CD4-positive, alpha-beta T cell treated with Interleukin-4 for 1 hour (primary cell): ENCODE data around the gene POLR1A.

Source experiments
- DNase-seq, 2 donors: peaks; one replicate each; pipeline ENCODE4 v3.0.0-alpha.2; 2020 to 2022

POLR1A gene

GRCh38 chr2:86056590-86057331 is 48.9 kb downstream of the POLR1A start:
- DNase-seq, result no peak

DNA sequence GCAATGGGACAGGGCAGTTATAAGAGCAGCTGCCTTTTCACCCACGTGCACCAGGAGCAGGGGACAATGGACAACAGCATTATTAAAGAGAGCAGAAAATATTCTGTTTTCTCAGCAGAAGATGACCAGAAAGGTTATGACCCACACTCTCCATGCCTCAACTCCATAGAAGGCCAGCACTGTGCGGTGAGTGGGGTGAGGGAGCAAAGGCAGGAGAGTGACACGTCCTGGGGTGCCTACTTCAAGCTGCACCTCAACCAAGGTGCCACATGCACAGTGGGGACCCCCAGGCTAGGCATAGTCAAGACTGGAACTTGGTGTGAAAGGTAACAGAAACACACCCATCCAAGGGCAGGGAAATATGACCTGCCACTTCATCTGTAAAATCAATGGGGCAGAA is 50.4 kb downstream of the POLR1A start:
- no peak for DNase-seq

DNA sequence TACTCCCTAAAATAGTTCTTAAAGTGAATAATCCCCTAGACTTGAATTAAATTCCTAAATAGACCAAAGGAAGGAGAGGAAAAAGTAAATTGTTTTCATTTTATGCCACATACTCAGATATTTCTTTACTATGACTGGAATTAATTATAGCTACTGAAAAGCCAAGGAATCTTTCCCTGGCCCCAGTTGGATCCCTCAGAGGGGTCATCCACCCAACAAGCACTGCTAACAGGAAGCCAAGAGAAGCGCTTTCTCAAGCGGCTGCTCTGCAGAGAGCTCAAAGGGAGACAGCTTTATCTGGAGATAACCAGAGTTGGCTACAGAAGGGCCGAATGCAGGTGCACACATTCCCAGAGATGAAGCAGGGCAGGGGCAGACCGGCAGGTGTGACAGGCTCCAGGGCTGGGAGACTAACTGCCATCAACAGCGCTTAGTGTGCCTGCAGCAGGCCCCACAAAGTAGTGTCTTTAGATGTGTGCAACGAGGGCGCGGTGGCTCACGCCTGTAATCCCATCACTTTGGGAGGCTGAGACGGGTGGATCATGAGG is 51.1 kb downstream of the POLR1A start:
- DNase-seq, result no peak

GRCh38 chr2:86053166-86053565 is 52.5 kb downstream of the POLR1A start:
- no peak for DNase-seq

DNA sequence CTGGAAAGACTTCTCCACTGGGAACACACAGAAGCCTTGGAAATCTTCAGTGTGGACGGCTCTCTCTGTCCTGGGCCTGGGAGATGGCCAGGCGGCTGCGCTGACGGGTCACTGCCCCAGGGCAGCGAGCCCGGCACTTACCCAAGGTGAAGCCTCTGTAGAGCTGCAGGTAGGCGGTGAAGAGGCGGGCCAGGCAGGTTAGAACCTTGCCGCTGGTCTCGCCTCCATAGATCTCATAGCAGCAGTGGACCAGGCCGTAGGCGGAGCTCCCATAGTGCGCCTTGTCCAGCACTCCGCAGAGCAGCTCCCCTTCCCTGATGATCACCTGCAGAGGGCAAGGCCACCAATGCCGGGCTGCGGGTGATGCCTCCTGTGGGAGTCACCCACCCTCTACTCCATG is 53.0 kb downstream of the POLR1A start:
- no peak for DNase-seq

DNA sequence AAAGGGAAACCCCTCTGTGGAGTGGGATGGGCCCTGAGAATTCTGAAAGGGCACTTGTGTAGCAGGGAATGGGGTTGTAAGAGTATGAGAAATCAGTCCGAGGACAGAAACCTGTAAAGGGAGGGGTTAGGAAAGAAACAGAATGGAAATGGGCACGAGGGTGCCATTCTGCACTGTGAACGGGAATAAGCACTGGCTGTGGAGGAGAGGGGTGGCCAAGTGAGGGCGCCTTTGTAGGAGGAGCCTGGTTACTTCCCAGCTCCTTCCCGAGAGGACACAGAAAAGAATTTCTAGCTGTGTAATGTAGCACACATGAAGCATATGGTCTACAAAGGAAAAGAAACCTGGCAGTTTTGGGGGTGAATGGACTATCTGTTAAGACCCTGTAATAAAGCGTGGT is 53.4 kb downstream of the POLR1A start:
- DNase-seq, result no peak

- DNase-seq, result no peak
Observed at GRCh38 chr2:86050301-86050700, 55.4 kb downstream of the POLR1A start.

- no peak for DNase-seq
Observed at GRCh38 chr2:86049529-86049928, 56.2 kb downstream of the POLR1A start.

DNA sequence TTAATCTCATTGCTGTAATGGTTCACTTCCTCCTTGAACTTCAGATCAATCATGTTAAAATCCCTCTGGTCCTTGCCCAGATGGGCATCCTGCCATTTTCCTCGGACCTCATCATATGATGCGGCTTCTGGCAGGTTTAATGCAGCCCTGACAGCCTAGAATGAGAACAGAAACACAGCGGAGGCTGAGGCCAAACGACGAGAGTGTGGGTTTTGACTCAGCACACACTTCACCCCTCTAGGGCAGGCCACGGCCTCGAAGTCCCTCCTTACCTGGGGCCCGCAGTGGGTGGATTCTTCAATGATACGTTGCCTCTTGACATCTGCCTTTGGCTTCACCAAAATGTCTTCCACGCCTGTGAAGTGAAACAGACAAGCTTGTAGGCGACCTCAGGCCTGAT is 56.8 kb downstream of the POLR1A start:
- DNase-seq, result no peak

GRCh38 chr2:86048383-86048701 is 57.3 kb downstream of the POLR1A start:
- no peak for DNase-seq

- DNase-seq, result no peak
Observed at GRCh38 chr2:86047575-86048382, 57.9 kb downstream of the POLR1A start.

GRCh38 chr2:86045541-86045940 is 60.1 kb downstream of the POLR1A start:
- no peak for DNase-seq

- peak in 1 of 2 donors; percentile 5 for DNase-seq
Observed at GRCh38 chr2:86044614-86045013, 61.1 kb downstream of the POLR1A start.

- peak in 1 of 2 donors; percentile 9 for DNase-seq
Observed at GRCh38 chr2:86044045-86044444, 61.6 kb downstream of the POLR1A start.

GRCh38 chr2:86042256-86043168 is 63.2 kb downstream of the POLR1A start:
- DNase-seq, result peak in 1 of 2 donors; percentile 5

DNA sequence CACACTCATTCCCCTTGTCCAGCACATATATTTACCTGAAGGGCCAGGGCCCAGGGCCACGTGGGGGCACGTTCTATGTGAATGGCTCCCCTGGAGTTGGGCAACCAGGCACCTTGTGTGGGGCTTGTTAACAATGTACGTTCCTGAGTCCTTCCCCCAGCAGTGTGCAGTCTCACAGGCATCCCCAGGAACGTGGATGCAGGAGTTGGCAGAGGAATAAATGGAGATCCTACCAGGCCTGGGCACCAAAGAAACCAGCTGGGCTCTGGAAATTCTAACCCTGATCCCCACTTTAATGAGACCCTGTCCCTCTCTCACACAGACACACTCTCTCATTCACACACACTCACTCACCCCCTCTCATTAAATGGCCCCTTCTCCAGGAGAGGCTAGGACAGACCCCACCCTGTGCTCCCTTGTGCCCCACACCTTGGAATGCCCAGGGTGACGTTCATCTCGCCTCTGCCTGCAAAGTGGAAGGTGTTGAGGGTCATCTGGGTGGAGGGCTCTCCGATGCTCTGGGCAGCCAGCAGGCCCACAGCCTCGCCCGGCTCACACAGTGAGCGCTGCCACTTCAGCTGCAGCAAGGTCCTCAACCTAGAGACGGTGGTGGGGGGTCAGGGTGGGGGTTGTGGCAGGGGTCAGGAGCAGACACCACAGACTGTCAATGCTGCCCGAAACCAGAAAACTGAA is 65.6 kb downstream of the POLR1A start:
- peak in 1 of 2 donors; percentile 10 for DNase-seq

DNA sequence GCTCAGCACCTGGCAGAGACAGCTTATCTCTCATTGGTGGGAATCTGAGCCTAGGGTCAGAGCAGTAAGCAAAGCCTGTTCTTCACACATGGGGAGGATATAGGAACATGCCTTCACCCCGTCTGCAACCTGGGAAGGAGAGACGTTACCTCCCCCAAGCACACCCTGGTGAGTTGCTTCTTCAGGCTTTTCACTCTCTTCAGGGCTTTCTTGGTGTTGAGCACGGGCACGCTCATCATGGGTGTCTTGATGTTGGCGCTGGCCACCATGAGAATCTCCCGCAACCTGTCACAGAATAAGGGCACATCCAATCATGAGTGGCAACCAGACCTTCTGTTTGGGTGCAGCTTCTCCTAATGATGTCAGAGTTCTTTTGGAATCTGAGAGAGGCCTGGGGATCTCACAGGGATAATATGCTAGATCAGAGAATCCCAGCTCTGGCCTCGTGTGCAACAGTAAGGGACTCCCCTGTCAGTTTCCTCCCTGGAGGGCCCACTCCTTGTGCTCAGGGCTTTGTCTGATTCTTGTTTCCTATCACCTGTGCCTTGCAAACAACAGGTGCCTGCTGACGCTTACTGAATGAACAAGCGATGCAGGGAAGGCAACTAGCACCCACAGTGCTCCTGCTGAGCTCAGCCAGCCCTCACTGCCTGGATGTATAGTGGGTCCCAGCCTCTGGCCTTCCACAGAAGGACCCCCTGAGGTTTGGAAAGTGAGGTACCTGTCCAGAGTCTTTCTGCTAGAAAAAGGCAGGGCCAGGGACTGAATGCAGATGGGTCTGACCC is 66.3 kb downstream of the POLR1A start:
- peak; percentile 18 to 30 for DNase-seq

DNA sequence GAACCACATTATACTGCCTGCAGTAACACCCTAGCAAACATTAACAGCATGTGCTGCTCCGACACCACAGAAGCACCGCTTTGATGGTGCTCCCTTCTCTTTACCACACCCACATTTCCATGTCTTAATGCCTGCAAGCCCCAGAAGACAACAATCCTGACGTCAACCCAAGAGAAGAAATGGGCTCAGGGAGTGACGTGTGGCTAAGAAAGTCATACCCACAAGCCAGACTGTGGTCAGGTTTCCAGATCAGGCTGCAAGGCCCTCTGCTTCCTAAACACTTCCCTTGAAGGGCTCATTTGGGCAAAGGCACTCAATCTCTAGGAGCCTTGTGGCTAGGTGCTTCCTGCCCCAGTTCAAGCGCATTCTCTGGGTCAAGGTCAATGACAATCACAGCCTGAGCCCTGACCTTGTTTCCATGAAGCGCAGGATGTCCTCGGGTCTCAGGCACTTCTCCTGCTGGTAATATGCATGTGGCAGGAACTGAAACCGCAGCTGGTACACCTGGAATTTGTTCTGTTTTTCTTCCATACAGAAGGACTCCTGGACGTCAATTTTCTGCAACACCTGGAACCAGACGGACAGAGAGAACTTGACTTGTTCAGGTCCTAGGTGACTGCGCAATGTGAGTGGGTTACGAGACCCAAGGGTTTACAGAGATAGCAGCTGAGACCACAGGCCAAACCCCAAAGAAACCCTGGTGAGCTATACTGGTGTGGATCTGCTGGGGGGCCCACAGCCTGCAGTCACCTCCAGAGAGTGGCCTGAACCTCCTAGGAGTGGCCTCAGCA is 67.2 kb downstream of the POLR1A start:
- peak; percentile 91 for DNase-seq

DNA sequence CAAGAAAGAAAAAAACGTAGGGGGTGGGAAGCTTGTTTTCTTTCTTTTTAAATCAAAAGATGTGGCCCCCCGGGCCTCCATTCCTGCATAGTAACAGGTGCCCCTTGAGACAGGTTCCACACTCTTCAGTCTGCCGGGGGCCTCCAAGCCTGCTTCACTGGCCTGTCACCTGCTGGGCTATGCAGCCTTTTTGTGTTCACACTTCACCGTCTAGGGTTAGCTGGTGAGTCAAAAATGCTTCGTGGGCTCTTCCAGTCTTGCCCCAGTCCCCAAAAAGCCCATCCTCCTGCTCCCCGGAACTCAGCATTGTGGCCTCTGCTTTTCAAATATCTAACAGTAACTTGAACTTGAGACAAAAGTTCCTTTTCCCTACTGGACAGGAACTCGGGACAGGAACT is 67.9 kb downstream of the POLR1A start:
- DNase-seq, result peak in 1 of 2 donors; percentile 22

GRCh38 chr2:86037141-86037794 is 68.4 kb downstream of the POLR1A start:
- DNase-seq, result peak; percentile 40 to 63
